GM19452 (cell line): ENCODE results near the gene HBEGF.
A peak's percentile ranks its signal among the peaks of the same experiment; 100 is the strongest.

Experiments used
- ATAC-seq: cut with Tn5 transposase; IDR thresholded peaks from one replicate; pipeline ENCODE4 v1.9.1; 2021; ENCODE audit not compliant: unreplicated experiment

The HBEGF gene

DNA sequence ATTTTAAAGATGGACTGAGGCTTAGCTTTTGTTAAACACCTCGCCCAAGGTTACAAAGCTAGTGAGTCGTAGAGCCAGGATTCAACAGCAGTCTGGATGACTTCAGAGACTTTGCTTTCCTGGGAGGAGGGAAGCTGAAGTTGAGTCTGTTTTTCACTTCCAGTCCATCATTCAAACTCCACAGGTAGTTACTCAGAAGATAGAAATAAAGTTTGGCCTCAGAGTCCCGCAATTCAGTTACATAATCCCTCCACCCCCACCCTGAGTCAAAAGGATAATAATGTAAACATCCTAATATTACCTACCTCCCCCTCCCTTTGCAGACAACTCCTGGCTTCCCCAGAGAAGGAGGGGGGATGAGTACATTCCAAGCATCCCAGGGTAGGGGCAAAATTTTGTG lies 8.1 kb downstream of the HBEGF start:
- ATAC-seq: no peak

DNA sequence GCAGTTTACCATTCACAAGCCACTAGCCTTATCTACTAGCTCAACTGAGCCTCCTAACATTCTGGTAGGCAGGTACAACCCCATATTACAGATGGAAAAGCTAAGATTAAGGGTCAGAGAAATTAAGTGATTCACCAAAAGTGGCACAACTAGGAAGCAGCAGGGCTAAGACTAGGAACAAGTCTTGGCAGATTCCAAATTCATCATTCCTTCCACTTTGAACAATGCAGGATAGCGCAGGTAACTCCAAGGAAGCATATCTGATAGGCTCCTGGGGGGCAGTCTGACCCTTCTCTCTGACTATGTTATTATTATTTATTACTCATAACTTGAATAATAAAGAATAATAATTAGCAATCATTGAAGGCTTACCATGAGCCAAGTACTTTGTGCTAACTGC lies 8.5 kb downstream of the HBEGF start:
- ATAC-seq: no peak

DNA sequence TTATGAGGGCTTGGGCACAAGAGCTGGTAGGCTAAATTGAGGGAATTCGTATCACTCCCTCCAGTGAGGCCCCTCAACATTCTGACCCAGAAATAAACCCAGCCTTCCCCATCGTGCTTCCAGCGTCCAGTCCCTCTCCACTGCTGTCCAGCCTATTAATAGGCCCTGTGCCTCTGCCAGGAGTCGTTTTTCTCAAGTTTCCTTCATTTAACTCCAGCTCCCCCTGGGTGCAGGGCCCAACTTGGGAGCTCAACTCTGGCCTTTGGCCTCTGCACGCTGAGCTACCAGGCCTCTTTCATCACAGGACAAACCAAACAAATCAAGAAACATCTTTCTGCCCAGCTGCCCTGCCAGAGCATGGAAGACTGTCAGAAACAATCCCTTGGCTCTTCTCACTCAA lies 10.0 kb downstream of the HBEGF start:
- ATAC-seq: no peak

DNA sequence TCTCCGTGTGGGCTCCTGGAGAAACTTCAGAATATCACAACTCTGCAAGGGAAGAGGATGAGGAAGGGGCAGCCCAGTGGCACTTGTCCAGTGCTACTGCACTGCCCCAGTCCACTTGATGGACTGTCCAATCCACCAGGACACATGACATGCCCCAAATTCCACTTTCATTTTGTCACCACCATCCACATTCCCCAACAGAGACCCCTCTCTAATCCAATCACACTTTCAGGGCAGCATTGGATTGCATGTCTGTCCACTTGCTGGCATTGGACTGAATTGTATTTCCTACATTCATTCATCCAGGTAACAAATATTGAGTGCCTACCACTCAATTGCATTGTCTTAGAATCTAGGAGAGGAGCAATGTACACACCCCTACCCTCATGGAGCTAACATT lies 14.8 kb downstream of the HBEGF start:
- no peak for ATAC-seq

DNA sequence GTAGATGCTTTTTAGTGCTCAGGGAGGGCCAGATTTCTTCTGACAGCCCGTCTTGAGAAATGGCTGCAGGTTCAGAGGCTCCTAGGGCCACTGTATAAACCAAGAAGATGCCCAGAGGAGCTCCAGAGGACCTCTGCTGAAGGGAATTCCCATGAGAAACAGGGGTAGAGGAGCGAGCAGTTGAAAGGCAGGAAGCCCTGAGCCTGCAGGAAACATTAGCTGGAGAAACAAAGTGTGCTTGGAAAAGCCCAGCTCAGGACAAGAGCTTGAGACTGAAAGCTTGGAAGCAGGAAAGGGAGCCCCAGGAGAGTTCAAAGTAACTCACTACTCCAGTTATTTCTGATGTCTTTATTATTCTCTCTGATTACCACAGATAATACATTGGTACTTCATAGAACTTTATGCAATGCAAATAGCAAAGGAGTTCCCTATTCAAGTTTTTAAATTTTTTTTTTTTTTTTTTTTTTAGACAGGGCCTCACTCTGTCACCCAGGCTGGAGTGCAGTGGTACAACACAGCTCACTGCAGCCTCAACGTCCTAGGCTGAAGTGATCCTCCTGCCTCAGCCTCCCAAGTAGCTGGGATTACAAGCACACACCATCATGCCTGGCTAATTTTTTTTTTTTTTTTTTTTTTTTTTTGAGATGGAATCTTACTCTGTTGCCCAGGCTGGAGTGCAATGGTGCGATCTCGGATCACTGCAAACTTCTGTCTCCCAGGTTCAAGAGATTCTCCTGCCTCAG lies 16.5 kb downstream of the HBEGF start:
- no peak for ATAC-seq

DNA sequence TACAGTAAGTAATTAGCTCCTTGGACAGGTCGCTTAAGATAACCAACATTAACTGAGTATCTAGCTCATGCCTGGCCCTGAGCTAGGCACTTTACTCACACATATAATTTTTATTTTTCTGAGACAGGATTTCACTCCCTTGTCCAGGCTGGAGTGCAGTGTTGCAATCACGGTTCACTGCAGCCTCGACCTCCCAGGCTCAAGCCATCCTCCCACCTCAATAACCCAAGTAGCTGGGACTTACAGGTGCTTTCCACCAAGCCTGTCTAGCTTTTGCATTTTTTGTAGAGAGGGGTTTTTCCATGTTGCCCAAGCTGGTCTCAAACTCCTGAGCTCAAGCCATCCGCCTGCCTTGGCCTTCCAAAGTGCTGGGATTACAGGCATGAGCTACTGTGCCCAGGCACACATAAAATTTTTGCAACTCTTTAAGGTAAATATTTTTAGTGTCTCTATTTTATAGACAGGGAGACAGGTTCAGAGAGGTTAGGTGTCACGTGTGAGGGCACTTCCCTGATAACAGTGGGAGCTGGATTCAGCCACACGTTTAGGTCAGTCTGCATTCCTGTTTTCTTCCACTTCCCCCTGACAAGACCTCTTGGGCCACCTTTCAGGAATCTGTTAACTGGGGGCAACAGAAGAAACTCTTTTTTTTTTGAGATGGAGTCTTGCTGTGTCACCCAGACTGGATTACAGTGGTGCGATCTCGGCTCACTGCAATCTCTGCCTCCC lies 18.2 kb downstream of the HBEGF start:
- no peak for ATAC-seq

DNA sequence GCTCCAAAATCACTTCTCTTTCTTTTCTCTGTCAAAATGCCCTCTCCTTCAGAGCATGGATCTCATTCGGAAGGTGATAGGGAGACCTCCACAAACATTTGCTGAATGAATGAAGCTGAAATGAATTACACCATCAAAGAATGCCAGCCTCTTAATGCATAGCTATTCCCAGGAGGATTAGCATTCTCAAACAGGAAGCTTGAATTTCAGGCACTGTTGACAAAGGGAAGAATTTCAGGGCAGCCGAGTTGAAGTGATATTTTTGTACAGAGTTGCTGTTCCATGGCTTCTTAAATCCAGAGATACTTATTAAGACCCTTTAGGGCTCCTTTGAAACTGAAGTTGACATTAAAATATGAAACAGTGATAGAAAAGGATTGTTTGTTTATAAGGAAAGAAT lies 18.8 kb downstream of the HBEGF start:
- ATAC-seq: no peak

DNA sequence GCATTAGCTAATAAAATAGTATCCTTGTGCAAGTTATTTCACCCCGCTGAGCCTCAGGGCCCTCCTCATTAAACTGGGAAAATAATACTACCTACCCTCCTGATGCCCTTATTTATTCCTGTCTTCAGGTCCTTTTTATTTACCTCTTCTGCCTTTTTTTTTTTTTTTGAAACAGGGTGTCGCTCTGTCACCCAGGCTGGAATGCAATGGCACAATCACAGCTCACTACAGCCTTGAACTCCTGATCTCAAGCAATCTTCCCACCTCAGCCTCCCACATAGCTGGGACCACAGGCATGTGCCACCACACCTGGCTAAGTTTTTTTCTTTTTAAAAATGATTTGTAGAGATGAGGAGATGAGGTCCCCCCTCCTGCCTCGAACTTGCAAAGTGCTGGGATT lies 20.9 kb downstream of the HBEGF start:
- ATAC-seq: no peak

DNA sequence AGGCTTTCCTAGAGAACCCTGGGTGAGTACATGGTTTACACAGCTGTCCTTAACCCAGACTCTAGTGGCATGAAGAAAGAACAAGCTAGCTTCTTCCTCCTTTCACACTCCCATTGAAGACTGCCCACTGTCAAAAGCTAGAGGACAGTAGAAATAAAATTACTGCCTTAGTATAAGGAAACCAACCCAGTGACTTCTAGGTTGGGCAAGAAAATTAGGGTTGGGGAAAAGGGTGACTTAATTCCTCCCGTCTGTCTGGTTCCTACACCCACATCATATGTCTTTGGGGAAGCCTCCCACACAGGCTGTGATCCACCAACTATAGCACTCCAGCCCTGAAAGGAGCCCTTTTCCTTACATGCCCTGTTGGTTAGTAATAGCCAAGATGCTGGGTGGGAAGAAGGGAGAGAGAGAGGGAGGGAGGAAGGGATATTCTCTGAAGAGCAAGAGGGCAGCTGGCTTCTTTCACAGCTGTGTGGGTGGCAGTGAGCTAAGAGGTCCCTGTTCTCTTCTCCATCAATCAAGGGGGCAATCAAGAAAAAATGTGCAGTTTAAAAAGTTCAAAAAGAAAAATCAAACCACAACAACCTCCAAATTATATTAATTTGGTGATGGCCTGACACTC lies 21.7 kb downstream of the HBEGF start:
- ATAC-seq: no peak

DNA sequence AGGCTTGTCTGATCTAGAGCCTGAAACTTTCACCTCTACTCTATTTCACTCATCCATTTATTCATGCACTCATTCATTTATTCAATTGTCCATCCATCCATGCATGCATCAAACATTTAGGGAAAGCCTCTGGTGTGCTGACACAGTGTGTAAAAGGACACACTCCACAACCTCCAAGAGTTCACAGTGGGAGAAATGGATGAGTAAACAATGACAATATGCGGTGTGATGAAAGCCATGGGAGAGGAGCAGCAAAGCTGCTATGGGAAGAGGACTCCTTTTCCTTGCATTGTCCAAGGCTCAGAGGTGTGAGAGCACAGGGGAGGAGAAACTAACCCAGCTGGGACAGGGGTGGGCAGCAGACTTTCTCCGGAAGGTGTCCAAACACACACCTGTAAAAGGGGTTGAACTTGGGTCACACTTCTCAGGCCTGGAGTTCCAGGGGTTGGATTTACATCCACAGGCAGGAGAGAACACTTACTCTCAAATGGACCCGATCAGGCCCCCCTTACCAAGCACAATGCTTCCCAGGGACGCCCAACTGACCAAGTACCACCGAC lies 22.3 kb downstream of the HBEGF start:
- ATAC-seq: no peak

DNA sequence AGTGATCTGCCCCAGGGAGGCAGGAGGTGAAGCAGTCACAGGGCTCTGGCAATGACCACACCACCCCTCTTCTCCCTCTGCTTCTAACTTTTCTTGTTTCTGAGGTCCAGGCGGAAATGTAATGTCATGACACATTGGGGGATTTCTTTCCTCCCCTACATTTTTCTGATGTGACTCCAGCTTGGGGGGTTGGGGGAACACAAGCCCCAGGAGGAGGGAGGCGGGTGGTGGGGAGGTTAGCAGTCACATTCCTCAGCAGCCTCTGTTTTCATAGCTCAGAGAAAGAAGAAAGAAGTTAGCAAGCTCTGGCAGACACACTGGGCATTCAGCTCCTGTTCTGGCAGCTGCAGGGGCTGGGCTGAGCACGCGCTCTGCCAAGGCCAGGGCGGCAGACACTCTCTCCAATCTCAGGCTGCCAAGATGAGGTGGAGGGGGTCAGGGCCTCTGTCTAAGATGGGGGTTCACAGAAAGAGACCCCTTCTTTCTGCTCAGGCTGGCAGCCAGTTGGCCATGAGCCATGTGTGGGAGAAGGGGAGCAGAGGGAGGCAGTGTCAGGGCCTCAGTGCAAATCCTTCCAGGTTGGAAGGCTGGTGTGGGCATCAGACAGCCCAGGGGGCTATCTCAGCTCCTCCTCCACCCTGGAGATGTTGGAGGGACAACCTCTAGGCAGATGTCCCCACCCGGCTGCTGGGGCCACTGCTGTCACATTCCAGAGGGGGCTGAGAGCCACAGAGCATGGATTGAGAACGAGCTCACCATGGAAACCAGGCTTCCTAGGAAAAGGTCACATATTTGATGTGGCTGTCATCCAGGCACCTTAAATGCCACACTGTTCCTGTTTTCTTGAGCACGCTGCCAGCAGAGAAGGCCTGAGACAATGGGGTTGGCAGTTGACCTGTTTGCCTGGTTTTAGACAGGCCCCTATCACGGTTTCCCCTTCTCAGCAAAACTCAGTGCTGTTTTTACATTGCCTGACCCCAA lies 23.4 kb downstream of the HBEGF start:
- no peak for ATAC-seq

DNA sequence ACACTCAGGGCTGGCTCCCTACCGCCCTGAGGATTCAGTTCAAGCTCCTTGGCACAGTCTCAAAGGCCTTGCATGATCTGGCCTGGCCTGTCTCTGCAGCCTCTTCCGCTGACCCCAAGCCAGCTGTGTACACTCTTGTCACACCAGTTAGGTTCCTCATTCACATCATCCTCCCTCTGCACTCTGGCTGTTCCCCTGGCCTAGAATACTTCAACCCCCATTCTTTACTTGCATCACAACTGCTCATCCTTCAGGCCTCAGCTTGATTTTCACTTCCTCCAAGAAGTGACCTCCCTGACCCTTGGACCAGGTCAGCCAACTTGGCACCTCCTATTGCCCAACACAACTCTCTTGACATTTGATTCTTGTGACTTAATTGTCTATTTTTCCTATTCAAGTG lies 24.6 kb downstream of the HBEGF start:
- ATAC-seq: peak; percentile 80

DNA sequence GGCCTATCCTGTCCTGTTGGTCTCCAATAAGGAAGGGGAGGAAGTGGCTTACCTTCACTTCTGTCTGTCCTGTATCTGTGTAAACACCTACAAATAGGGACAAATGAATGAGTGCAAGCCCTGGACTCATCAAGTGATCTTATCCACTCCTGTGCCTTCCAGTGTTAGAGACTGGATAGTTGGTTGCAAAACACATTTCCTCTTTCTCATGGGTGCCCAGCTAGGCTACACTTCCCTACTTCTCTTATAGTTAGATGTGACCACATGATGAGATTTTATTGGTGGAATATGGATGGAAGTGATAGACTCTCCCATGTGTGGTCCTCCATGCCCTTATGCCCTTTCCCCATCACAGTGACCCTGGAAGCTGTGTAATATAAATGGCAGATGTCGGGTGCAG lies 26.6 kb downstream of the HBEGF start:
- ATAC-seq: no peak

DNA sequence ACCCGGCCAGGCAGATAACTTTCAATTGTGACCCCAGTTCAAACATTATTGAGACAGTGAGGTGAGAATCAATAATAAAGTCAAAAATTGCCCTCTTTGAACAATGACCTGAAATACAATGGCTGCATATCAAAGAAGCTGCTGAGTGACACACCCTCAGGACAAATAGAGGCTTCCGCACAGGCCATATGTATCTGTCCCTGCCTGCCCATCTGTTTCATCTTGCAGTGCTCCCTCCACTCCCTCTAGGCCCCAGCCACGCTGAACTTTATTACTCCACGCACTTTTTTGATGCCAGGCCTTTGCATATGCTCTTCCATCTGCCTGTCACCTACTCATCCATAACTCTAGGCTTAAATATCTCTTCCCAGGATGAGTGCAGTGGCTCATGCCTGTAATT lies 27.6 kb downstream of the HBEGF start:
- ATAC-seq: no peak

DNA sequence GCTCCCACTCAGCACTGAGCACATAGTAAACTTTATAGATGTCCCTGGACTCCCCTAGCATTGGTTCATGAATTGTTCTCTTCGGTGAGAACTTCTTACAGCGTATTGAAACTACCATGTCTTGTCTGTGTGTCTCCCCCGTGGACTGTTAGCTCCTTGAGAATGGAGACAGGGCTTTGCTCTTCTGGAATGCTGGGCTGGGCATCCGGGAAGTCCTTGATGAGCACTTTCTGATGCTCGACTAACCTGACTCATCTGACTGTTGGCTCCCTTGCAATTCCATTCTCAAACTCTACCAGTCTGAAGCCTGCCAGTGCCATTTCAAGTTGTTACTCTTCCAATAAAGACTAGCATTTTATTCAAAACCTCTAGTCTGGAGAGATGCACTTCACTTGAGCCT lies 28.5 kb downstream of the HBEGF start:
- ATAC-seq: no peak

DNA sequence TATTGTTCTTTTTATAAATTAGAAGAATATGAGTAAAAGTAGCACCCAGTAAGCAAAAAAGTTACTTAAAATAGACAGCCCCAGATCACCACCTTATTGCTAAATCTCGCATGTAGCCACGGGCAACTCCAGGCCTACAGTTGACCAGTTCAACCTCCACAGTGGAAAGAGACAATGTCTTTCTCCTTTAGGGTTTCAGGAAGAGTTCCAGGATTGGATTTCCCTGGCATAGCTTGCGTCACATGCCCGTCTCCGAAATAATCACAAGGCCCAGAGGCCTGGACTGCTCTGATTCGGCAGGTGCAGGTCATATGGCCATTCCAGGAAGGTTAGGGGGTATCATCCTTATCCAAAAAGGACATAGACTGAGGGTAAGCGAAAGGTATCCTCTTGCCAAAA lies 33.6 kb downstream of the HBEGF start:
- ATAC-seq: no peak

DNA sequence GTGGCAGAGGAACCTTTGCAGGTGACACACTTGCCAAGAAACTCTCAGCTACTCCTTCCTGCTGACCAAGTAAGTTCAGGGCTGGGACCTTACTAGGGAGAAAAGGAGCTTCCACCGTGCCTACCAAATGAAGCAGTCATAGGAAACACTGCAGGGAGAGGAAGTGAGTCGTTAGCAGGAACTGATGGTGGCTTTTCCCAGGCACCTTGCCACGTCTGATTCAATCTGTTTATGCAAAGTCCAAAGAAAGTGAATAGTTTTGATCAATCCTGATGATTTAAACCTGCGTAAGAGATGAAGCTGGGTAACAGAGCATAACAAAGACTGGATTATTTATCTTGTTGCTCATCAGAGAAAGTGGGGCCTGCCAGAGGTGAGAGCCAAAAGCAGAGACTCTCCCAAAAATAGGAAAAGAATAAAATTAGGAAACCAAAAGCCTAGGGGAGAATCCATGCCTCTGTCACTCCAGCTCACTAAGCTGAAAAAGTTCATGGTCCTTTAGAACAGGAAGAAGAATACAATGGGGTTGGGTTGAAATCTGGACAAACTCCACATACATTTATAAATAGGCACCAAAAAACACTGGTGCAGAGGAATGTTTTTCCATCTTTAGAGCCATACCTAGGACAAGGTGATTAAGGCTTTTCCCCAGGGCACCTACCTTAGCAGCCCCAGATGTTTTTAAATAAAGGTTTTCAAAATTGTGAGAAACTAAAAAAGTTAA lies 34.2 kb downstream of the HBEGF start:
- no peak for ATAC-seq

DNA sequence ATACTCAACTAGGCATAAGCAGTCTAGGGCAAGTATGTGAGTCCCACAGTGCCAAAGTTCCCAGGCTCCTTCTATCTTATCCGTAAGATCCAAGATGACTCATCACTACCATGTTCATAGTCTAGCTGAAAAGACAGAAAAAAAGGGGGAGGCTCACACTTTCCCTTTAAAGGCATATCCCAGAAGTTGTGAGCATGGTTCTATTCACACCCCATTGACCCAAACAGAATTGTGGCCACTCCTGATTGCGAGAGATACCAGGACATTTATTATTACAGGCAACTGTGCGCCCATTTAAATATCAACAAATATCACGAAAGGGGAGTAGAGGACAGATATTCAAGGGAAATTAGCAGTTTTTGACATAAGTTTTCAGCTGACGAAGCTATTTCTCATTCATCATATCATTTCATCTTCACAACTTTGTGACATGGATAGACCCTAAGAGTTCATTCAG lies 35.4 kb downstream of the HBEGF start:
- no peak for ATAC-seq

DNA sequence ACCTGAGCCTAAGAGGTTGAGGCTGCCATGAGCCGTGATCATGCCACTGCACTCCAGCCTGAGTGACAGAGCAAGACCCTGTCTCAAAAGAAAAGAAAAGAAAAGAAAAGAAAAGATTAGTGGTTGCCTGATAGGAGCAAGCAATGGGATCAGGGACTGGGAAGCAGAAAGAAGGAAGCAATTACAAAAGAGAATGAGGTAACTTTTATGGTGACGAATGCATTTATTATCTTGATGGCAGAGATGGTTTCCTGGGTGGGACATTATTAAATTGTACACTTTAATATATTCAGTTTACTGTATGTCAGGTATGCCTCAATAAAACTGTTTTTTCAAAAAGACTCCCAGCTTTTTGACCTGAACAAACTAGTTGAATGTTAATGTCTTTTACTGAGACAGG lies 36.0 kb downstream of the HBEGF start:
- no peak for ATAC-seq

DNA sequence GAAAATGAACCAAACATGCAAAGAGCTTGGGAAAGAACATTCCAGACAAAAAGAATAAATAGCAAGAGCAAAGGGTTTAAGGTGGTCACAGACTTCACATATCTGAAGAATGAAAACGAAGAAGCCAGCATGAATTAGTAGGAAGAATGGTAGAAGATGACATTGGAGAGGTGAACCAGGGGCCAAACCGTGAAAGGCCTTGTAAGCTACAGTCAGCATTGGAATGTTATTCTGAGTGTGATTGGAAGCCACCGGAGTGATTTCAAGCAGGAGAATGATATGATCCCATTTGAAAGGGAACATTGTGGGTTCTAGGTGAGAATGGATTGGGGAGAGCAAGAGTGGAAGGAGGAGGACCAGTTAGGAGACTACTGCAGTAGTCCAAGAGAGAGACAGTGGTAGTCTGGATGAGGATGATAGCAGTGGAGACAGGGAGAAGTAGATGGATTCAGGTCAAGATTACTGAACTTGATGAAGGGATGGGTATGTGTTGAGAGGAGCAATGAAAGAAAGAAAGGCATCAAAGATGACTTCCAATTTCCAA lies 36.6 kb downstream of the HBEGF start:
- no peak for ATAC-seq
